OCI-LY1 (cell line): Measurements from ENCODE around the gene CASKIN2.

Source experiments
- H2AFZ ChIP-seq: fragments of 200-600 bp; sonication (generic), shearing (Covaris generic); 2 replicates; pipeline ENCODE4 v1.6.0; 2014; ENCODE audit warnings: antibody characterized with exemption, mild to moderate bottlenecking, low read length
- H3F3A ChIP-seq: fragments of 200-600 bp; sonication (generic), shearing (Covaris generic); 2 replicates; pipeline ENCODE4 v1.6.0; 2014; ENCODE audit warnings: mild to moderate bottlenecking, antibody characterized with exemption, low read length, moderate library complexity; ENCODE audit not compliant: insufficient read depth
- H3K27ac ChIP-seq: fragments of 200-600 bp; sonication (generic); 2 replicates; pipeline ENCODE4 v1.5.1; 2014; ENCODE audit warnings: low read length, mixed run types, mild to moderate bottlenecking, low read depth; ENCODE audit not compliant: poor library complexity, severe bottlenecking
- H3K27me3 ChIP-seq: fragments of 200-600 bp; sonication (generic); 2 replicates; pipeline ENCODE4 v1.6.0; 2014; ENCODE audit warnings: antibody characterized with exemption, mild to moderate bottlenecking, low read length, moderate library complexity; ENCODE audit not compliant: insufficient read depth
- H3K36me3 ChIP-seq: fragments of 200-600 bp; sonication (generic); 2 replicates; pipeline ENCODE4 v1.6.1; 2014; ENCODE audit warnings: mild to moderate bottlenecking, antibody characterized with exemption, low read length, moderate library complexity, mixed read lengths; ENCODE audit not compliant: insufficient read depth
- H3K4me1 ChIP-seq: fragments of 200-600 bp; sonication (generic); 2 replicates; pipeline ENCODE4 v1.5.1; 2014; ENCODE audit warnings: mild to moderate bottlenecking, low read length, moderate library complexity; ENCODE audit not compliant: insufficient read depth, severe bottlenecking
- H3K4me2 ChIP-seq: fragments of 200-600 bp; sonication (generic), shearing (Covaris generic); 2 replicates; pipeline ENCODE4 v1.6.1; 2014; ENCODE audit warnings: low read length
- H3K4me3 ChIP-seq: fragments of 200-600 bp; sonication (generic); 2 replicates; pipeline ENCODE4 v1.5.1; 2014; ENCODE audit warnings: low read length, low read depth, mild to moderate bottlenecking, mixed read lengths; ENCODE audit not compliant: poor library complexity, severe bottlenecking
- H3K79me2 ChIP-seq: fragments of 200-600 bp; shearing (Covaris generic); 2 replicates; pipeline ENCODE4 v1.6.1; 2016; ENCODE audit warnings: mixed run types, low read length, mixed read lengths; ENCODE audit not compliant: insufficient read depth
- H3K9ac ChIP-seq: fragments of 200-600 bp; sonication (generic), shearing (Covaris generic); 2 replicates; pipeline ENCODE4 v1.6.1; 2014; ENCODE audit warnings: mild to moderate bottlenecking, low read length, mixed read lengths
- H3K9me2 ChIP-seq: fragments of 200-600 bp; sonication (generic), shearing (Covaris generic); 2 replicates; pipeline ENCODE4 v1.6.1; 2014; ENCODE audit warnings: low read depth, mild to moderate bottlenecking, low read length, mixed read lengths
- H3K9me3 ChIP-seq: fragments of 200-600 bp; shearing (Covaris generic); 2 replicates; pipeline ENCODE4 v1.6.1; 2014; ENCODE audit warnings: low read length, mixed read lengths
- H4K20me1 ChIP-seq: fragments of 200-600 bp; sonication (generic), shearing (Covaris generic); 2 replicates; pipeline ENCODE4 v1.6.0; 2016; ENCODE audit warnings: mild to moderate bottlenecking, low read length; ENCODE audit not compliant: insufficient read depth
- CTCF ChIP-seq: fragments of 200-600 bp; sonication (generic), shearing (Covaris generic); IDR thresholded peaks from 2 replicates; pipeline ENCODE4 v1.5.1; 2017; ENCODE audit warnings: mild to moderate bottlenecking, antibody characterized with exemption, low read length, moderate library complexity, mixed read lengths
- EZH2 ChIP-seq: fragments of 200-600 bp; sonication (generic), shearing (Covaris generic); IDR thresholded peaks from 2 replicates; pipeline ENCODE4 v1.8.0; 2017; ENCODE audit warnings: borderline replicate concordance, mixed run types, mild to moderate bottlenecking, antibody characterized with exemption, low read length, moderate library complexity, mixed read lengths

Gene CASKIN2

GRCh38 chr17:75544250-75544649 lies 28.9 kb upstream of the CASKIN2 start:
- Histone ChIP-seq H3K4me2 (no peak overlapping the region), H3K4me1 (no peaks in the 10 kb centered on the region), H3K36me3 (no peaks in the 10 kb centered on the region), H3F3A (no peaks in the 10 kb centered on the region), H3K27me3 (0 out of 2 replicates have a peak, but pooled peaks cover 5% of the 10 kb centered on the region), H4K20me1 (no peaks in the 10 kb centered on the region), H3K9me3 (no peaks in the 10 kb centered on the region), H3K4me3 (no peak overlapping the region), H3K9ac (no peak overlapping the region), H3K9me2 (no peaks in the 10 kb centered on the region), H3K27ac (no peak overlapping the region), H2AFZ (no peak overlapping the region), H3K79me2 (no peaks in the 10 kb centered on the region)
- TF ChIP-seq EZH2, result no peak
- TF ChIP-seq CTCF, result no peak

GRCh38 chr17:75542728-75543336 lies 27.5 kb upstream of the CASKIN2 start:
- H3K9me2 ChIP-seq, result no peaks in the 10 kb centered on the region
- H3K79me2 ChIP-seq, result no peaks in the 10 kb centered on the region
- 0 out of 2 replicates have a peak, but pooled peaks cover 5% of the 10 kb centered on the region for H3K27me3 ChIP-seq
- TF ChIP-seq CTCF (no peak), EZH2 (no peak)
- H3K9ac ChIP-seq, result no peak overlapping the region
- no peak overlapping the region for H2AFZ ChIP-seq
- no peaks in the 10 kb centered on the region for H3F3A ChIP-seq
- H3K9me3 ChIP-seq, result no peaks in the 10 kb centered on the region
- H4K20me1 ChIP-seq, result no peaks in the 10 kb centered on the region
- H3K36me3 ChIP-seq, result no peaks in the 10 kb centered on the region
- no peak overlapping the region for H3K4me3 ChIP-seq
- no peak overlapping the region for H3K27ac ChIP-seq
- no peaks in the 10 kb centered on the region for H3K4me1 ChIP-seq
- H3K4me2 ChIP-seq, result no peak overlapping the region

GRCh38 chr17:75542229-75542628 lies 26.9 kb upstream of the CASKIN2 start:
- Histone ChIP-seq H3K4me3 (no peak overlapping the region), H3K9me3 (no peaks in the 10 kb centered on the region), H3F3A (no peaks in the 10 kb centered on the region), H3K27me3 (0 out of 2 replicates have a peak, but pooled peaks cover 5% of the 10 kb centered on the region), H3K27ac (no peak overlapping the region), H3K4me2 (no peak overlapping the region), H3K79me2 (no peaks in the 10 kb centered on the region), H3K9me2 (no peaks in the 10 kb centered on the region), H2AFZ (no peak overlapping the region), H3K4me1 (no peaks in the 10 kb centered on the region), H3K9ac (no peak overlapping the region), H4K20me1 (no peaks in the 10 kb centered on the region), H3K36me3 (no peaks in the 10 kb centered on the region)
- TF ChIP-seq EZH2 (no peak), CTCF (no peak)
